Mesendoderm (in vitro differentiated cells): ENCODE results near the gene LSG1.

Experiments used
- DNase-seq: peaks from one replicate; pipeline ENCODE4 v3.0.0; 2013
- H2AK5ac ChIP-seq: 2 replicates; pipeline ENCODE4 v1.6.1; 2013; ENCODE audit warnings: low read length, inconsistent platforms
- H2BK120ac ChIP-seq: 2 replicates; pipeline ENCODE4 v1.6.1; 2013; ENCODE audit warnings: low read depth, mild to moderate bottlenecking, low read length, moderate library complexity, mixed read lengths
- H2BK15ac ChIP-seq: replicated peaks from 2 replicates; pipeline ENCODE4 v1.6.1; 2013; ENCODE audit warnings: low read depth, mild to moderate bottlenecking, moderate library complexity
- H2BK5ac ChIP-seq: 2 replicates; pipeline ENCODE4 v1.6.1; 2013; ENCODE audit warnings: low read length, inconsistent platforms
- H3K18ac ChIP-seq: 2 replicates; pipeline ENCODE4 v1.6.1; 2013; ENCODE audit warnings: mild to moderate bottlenecking, low read length, mixed read lengths
- H3K23ac ChIP-seq: one replicate; pipeline ENCODE4 v1.6.1; 2013; ENCODE audit warnings: low read length
- H3K27ac ChIP-seq: 2 replicates; pipeline ENCODE4 v1.5.1; 2013; ENCODE audit warnings: low read depth, mild to moderate bottlenecking, inconsistent platforms, low read length, moderate library complexity
- H3K27me3 ChIP-seq: 2 replicates; pipeline ENCODE4 v1.6.1; 2013; ENCODE audit warnings: low read length, control low read depth, mild to moderate bottlenecking, inconsistent platforms; ENCODE audit not compliant: insufficient read depth, poor library complexity
- H3K36me3 ChIP-seq: 2 replicates; pipeline ENCODE4 v1.6.1; 2013; ENCODE audit warnings: low read length, inconsistent platforms; ENCODE audit not compliant: control insufficient read depth, insufficient read depth
- H3K4ac ChIP-seq: one replicate; pipeline ENCODE4 v1.6.1; 2013; ENCODE audit warnings: low read depth, mild to moderate bottlenecking, low read length, moderate library complexity
- H3K4me1 ChIP-seq: 2 replicates; pipeline ENCODE4 v1.6.1; 2013; ENCODE audit warnings: low read depth, low read length, inconsistent platforms; ENCODE audit not compliant: control insufficient read depth
- H3K4me2 ChIP-seq: 2 replicates; pipeline ENCODE4 v1.6.1; 2013; ENCODE audit warnings: low read length
- H3K4me3 ChIP-seq: 2 replicates; pipeline ENCODE4 v1.5.1; 2013; ENCODE audit warnings: mild to moderate bottlenecking, low read length
- H3K56ac ChIP-seq: one replicate; pipeline ENCODE4 v1.6.1; 2013; ENCODE audit warnings: low read length
- H3K79me1 ChIP-seq: 2 replicates; pipeline ENCODE4 v1.6.1; 2013; ENCODE audit warnings: low read length, inconsistent platforms
- H3K79me2 ChIP-seq: 2 replicates; pipeline ENCODE4 v1.6.1; 2013; ENCODE audit warnings: mild to moderate bottlenecking, low read length; ENCODE audit not compliant: control insufficient read depth, insufficient read depth
- H3K9ac ChIP-seq: 2 replicates; pipeline ENCODE4 v1.6.1; 2013; ENCODE audit warnings: low read length, inconsistent platforms
- H4K5ac ChIP-seq: one replicate; pipeline ENCODE4 v1.6.1; 2013; ENCODE audit warnings: low read length
- H4K8ac ChIP-seq: one replicate; pipeline ENCODE4 v1.6.1; 2013; ENCODE audit warnings: low read depth, mild to moderate bottlenecking, control low read depth, low read length, moderate library complexity
- WGBS: extraction: QIAGEN DNeasy Blood & Tissue Kit; methylation state at CpG from one replicate; pipeline ENCODE4 v1.1.7; 2013; ENCODE audit warnings: low lambda C conversion rate, missing lambda C conversion rate; ENCODE audit not compliant: insufficient coverage; ENCODE audit errors: extremely low coverage; 5-methylcytosine and 5-hydroxymethylcytosine counted together

LSG1 gene

GRCh38 chr3:194619741-194620140 lies 52.2 kb downstream of the LSG1 start:
- Histone ChIP-seq H3K79me1 (no peaks in the 10 kb centered on the region), H3K79me2 (no peaks in the 10 kb centered on the region), H3K4ac (no peak overlapping the region), H2BK5ac (no peak overlapping the region), H3K4me1 (no peaks in the 10 kb centered on the region), H3K4me2 (no peak overlapping the region), H3K9ac (no peak overlapping the region), H3K56ac (no peak overlapping the region), H2BK15ac (no peak overlapping the region), H4K8ac (no peak overlapping the region), H2AK5ac (no peak overlapping the region), H3K27ac (no peak overlapping the region), H3K36me3 (no peaks in the 10 kb centered on the region), H4K5ac (no peak overlapping the region), H2BK120ac (no peak overlapping the region), H3K27me3 (no peaks in the 10 kb centered on the region), H3K4me3 (no peak overlapping the region), H3K23ac (no peak overlapping the region), H3K18ac (no peak overlapping the region)
- no peak for DNase-seq
- WGBS, result no CpG with 5 or more reads among the region's 9 CpGs

- Histone ChIP-seq H2BK15ac (no peak overlapping the region), H3K79me2 (no peaks in the 10 kb centered on the region), H3K4me1 (no peaks in the 10 kb centered on the region), H3K4me2 (no peak overlapping the region), H3K23ac (no peak overlapping the region), H3K79me1 (no peaks in the 10 kb centered on the region), H3K56ac (peak overlapping the region; percentile 42), H2BK120ac (no peak overlapping the region), H3K36me3 (no peaks in the 10 kb centered on the region), H3K27ac (no peak overlapping the region), H2AK5ac (no peak overlapping the region), H3K9ac (no peak overlapping the region), H3K27me3 (no peaks in the 10 kb centered on the region), H3K4ac (no peak overlapping the region), H4K8ac (no peak overlapping the region), H4K5ac (no peak overlapping the region), H3K18ac (no peak overlapping the region), H3K4me3 (no peak overlapping the region), H2BK5ac (no peak overlapping the region)
- no CpG with 5 or more reads among the region's 23 CpGs for WGBS
- DNase-seq, result no peak
Measured at GRCh38 chr3:194618858-194619608, 53.0 kb downstream of the LSG1 start.

- Histone ChIP-seq H3K27me3 (no peaks in the 10 kb centered on the region), H3K56ac (no peak overlapping the region), H3K23ac (no peak overlapping the region), H2BK5ac (no peak overlapping the region), H4K5ac (no peak overlapping the region), H2BK120ac (no peak overlapping the region), H3K18ac (no peak overlapping the region), H3K4me1 (no peaks in the 10 kb centered on the region), H2AK5ac (no peak overlapping the region), H3K79me1 (no peaks in the 10 kb centered on the region), H3K4me3 (no peak overlapping the region), H3K79me2 (no peaks in the 10 kb centered on the region), H3K4ac (no peak overlapping the region), H2BK15ac (no peak overlapping the region), H3K4me2 (no peak overlapping the region), H3K27ac (no peak overlapping the region), H3K9ac (no peak overlapping the region), H3K36me3 (no peaks in the 10 kb centered on the region), H4K8ac (no peak overlapping the region)
- WGBS, result no CpG with 5 or more reads among the region's 9 CpGs
- no peak for DNase-seq
Measured at GRCh38 chr3:194617827-194618226, 54.2 kb downstream of the LSG1 start.

GRCh38 chr3:194617143-194617671 lies 54.8 kb downstream of the LSG1 start:
- H2AK5ac ChIP-seq, result no peak overlapping the region
- no peak overlapping the region for H4K5ac ChIP-seq
- no CpG with 5 or more reads among the region's 14 CpGs for WGBS
- DNase-seq, result no peak
- no peak overlapping the region for H2BK15ac ChIP-seq
- H3K56ac ChIP-seq, result no peak overlapping the region
- H3K4ac ChIP-seq, result no peak overlapping the region
- no peak overlapping the region for H2BK5ac ChIP-seq
- no peaks in the 10 kb centered on the region for H3K36me3 ChIP-seq
- H3K27ac ChIP-seq, result no peak overlapping the region
- no peak overlapping the region for H3K9ac ChIP-seq
- no peak overlapping the region for H2BK120ac ChIP-seq
- H3K4me3 ChIP-seq, result no peak overlapping the region
- no peaks in the 10 kb centered on the region for H3K4me1 ChIP-seq
- H3K4me2 ChIP-seq, result no peak overlapping the region
- no peak overlapping the region for H3K18ac ChIP-seq
- H3K79me2 ChIP-seq, result no peaks in the 10 kb centered on the region
- no peak overlapping the region for H3K23ac ChIP-seq
- H3K27me3 ChIP-seq, result no peaks in the 10 kb centered on the region
- H3K79me1 ChIP-seq, result no peaks in the 10 kb centered on the region
- H4K8ac ChIP-seq, result no peak overlapping the region

- no peaks in the 10 kb centered on the region for H3K36me3 ChIP-seq
- WGBS, result no CpG with 5 or more reads among the region's 11 CpGs
Measured at GRCh38 chr3:194615226-194615625, 56.8 kb downstream of the LSG1 start.

GRCh38 chr3:194612221-194612620 lies 59.8 kb downstream of the LSG1 start:
- no peak overlapping the region for H3K4ac ChIP-seq
- H2BK5ac ChIP-seq, result no peak overlapping the region
- H3K79me1 ChIP-seq, result no peaks in the 10 kb centered on the region
- no peak overlapping the region for H3K9ac ChIP-seq
- no peak overlapping the region for H3K18ac ChIP-seq
- H2BK15ac ChIP-seq, result no peak overlapping the region
- H4K8ac ChIP-seq, result no peak overlapping the region
- no peaks in the 10 kb centered on the region for H3K27me3 ChIP-seq
- no peak overlapping the region for H2BK120ac ChIP-seq
- no peaks in the 10 kb centered on the region for H3K79me2 ChIP-seq
- no CpG with 5 or more reads among the region's 8 CpGs for whole genome bisulfite sequencing
- no peaks in the 10 kb centered on the region for H3K4me1 ChIP-seq
- H3K27ac ChIP-seq, result no peak overlapping the region
- no peak overlapping the region for H3K23ac ChIP-seq
- no peak for DNase-seq
- H3K36me3 ChIP-seq, result no peaks in the 10 kb centered on the region
- no peak overlapping the region for H4K5ac ChIP-seq
- H3K4me3 ChIP-seq, result no peak overlapping the region
- no peak overlapping the region for H3K4me2 ChIP-seq
- no peak overlapping the region for H2AK5ac ChIP-seq
- H3K56ac ChIP-seq, result no peak overlapping the region

More at GRCh38 chr3:194615226-194615625, 56.8 kb downstream of the LSG1 start:
- Histone ChIP-seq H3K56ac (no peak overlapping the region), H3K9ac (no peak overlapping the region), H2BK5ac (no peak overlapping the region), H3K23ac (no peak overlapping the region), H2AK5ac (no peak overlapping the region), H4K5ac (no peak overlapping the region), H3K27me3 (no peaks in the 10 kb centered on the region), H4K8ac (no peak overlapping the region), H3K4ac (no peak overlapping the region), H3K4me2 (no peak overlapping the region), H3K18ac (no peak overlapping the region), H3K4me1 (no peaks in the 10 kb centered on the region), H3K79me2 (no peaks in the 10 kb centered on the region), H3K4me3 (no peak overlapping the region), H2BK15ac (no peak overlapping the region), H3K79me1 (no peaks in the 10 kb centered on the region), H2BK120ac (no peak overlapping the region), H3K27ac (peak overlapping the region; percentile 1)
- DNase-seq, result peak; percentile 39
